GM12891 (cell line): ENCODE results near the gene ZNF532.

Source experiments
- POLR2A ChIP-seq: IDR thresholded peaks from 2 replicates; pipeline ENCODE4 v1.6.1; 2011; ENCODE audit warnings: low read depth, low read length, control low read depth
- POLR2AphosphoS5 ChIP-seq: IDR thresholded peaks from 2 replicates; pipeline ENCODE4 v1.6.1; 2011; ENCODE audit warnings: low read depth, low read length, control low read depth
- SPI1 ChIP-seq: IDR thresholded peaks from 2 replicates; pipeline ENCODE4 v1.6.1; 2011; ENCODE audit warnings: low read depth, low read length, control low read depth
- TAF1 ChIP-seq: IDR thresholded peaks from 2 replicates; pipeline ENCODE4 v1.6.1; 2011; ENCODE audit warnings: low read depth, low read length, control low read depth

GRCh38 chr18:58915995-58916394, 51.3 kb downstream of the ZNF532 start:
- TF ChIP-seq TAF1 (no peak), POLR2A (no peak), POLR2AphosphoS5 (no peak), SPI1 (no peak)
